Adrenal gland (tissue), 12 donors: Measurements from ENCODE around the gene SLC24A3. TPM values are rescaled to one million over a fixed set of nuclear protein-coding genes. Genes with fewer than 3 reads are reported as not detected.

Experiments
- DNase-seq, 7 donors: peaks; one replicate each; pipeline ENCODE4 v3.0.0-alpha.2; 2019 to 2020
- H3K27ac ChIP-seq, 5 donors: fragments of 200-600 bp; sonication (generic) in 4 of 5; 1 replicate in 3 of 5; 2 replicates in 2 of 5; pipeline versions ENCODE4 v1.5.1 to v1.8.0; 2016 to 2020; ENCODE audit warnings: mild to moderate bottlenecking in 1 of 5
- H3K27me3 ChIP-seq: fragments of 200-600 bp; 2 replicates; pipeline ENCODE4 v1.8.0; 2021
- H3K36me3 ChIP-seq, 2 donors: fragments of 200-600 bp; replicated peaks in 1 of 2; 1 replicate in 1 of 2; 2 replicates in 1 of 2; pipeline versions ENCODE4 v1.5.1 to v1.8.0; 2018 to 2022
- H3K4me1 ChIP-seq, 2 donors: fragments of 200-600 bp; replicated peaks in 1 of 2; 1 replicate in 1 of 2; 2 replicates in 1 of 2; pipeline versions ENCODE4 v1.5.1 to v1.8.0; 2018 to 2021
- H3K4me3 ChIP-seq, 4 donors: fragments of 200-600 bp; sonication (generic) in 3 of 4; one replicate each; pipeline ENCODE4 v1.5.1; 2016 to 2018
- H3K9me3 ChIP-seq, 3 donors: fragments of 200-600 bp; sonication (generic) in 1 of 3; replicated peaks in 1 of 3; 1 replicate in 2 of 3; 2 replicates in 1 of 3; pipeline versions ENCODE4 v1.5.1 to v1.8.0; 2016 to 2021
- CTCF ChIP-seq, 6 experiments: fragments of 450-650 bp in 4 of 6; fragments of 200-600 bp in 2 of 6; sonication (generic) in 1 of 6; IDR thresholded peaks; 1 replicate in 5 of 6; 2 replicates in 1 of 6; pipeline versions ENCODE4 v1.5.1 to v1.8.0; 2016 to 2021; ENCODE audit warnings: antibody characterized with exemption in 6 of 6, mild to moderate bottlenecking in 2 of 6, moderate library complexity in 1 of 6
- POLR2A ChIP-seq, 2 donors: fragments of 450-650 bp; IDR thresholded peaks; one replicate each; pipeline ENCODE4 v1.6.1; 2017; ENCODE audit warnings: antibody characterized with exemption in 2 of 2, mild to moderate bottlenecking in 2 of 2, moderate library complexity in 1 of 2
- WGBS, 4 donors: extraction: QIAGEN DNeasy Blood & Tissue Kit in 2 of 4; methylation state at CpG; one replicate each; pipeline versions ENCODE4 v1.1.5 to v1.1.7; 2013 to 2017; 5-methylcytosine and 5-hydroxymethylcytosine counted together
- intact Hi-C, 2 donors: fragments of 100-400 bp; cut with DNase I; formaldehyde crosslinking; loops; one replicate each; pipeline versions ENCODE4 v1.14.1 to v1.15.0; 2022 to 2023
- polyA plus RNA-seq, 3 donors: library from polyadenylated mRNA; stranded (reverse); fragments of 200-250 nt in 2 of 3; fragments of 350-450 nt in 1 of 3; fragmentation: Illumina TruSeq in 1 of 3; extraction: RNeasy Lipid Tissue Mini Kit (QIAGEN cat#74804) in 1 of 3; gene quantifications; one replicate each; pipeline ENCODE4 v1.2.3, GENCODE V29; 2013 to 2014
- total RNA-seq, 9 donors: library from RNA; depleted of rRNA in 4 of 9; stranded (reverse); fragments of >200 nt in 4 of 9; fragments of 120-200 nt in 1 of 9; fragmentation: NEBNext Ultra II Directional in 1 of 9; extraction: Animal tissue kit (Norgen Biotek cat#: 25700) in 1 of 9; gene quantifications; one replicate each; pipeline versions ENCODE4 v1.1.0 to v1.2.4, GENCODE V29; 2013 to 2023
- donor health status: healthy with polysubstance abuse.
- donor health status: Bipolar disorder and iron deficiency.
- donor health status: DM: yes; HTN: yes; CAD: no.
- donor health status: DM: no; HTN: no; CAD: no.
- donor health status: DM: no; HTN: no; CAD: no.
- donor health status: DM: yes; HTN: yes; CAD: no.

Gene SLC24A3
- total and polyA plus RNA-seq, 12 donors, result 0.89 to 44.4 (median 2.7) TPM

GRCh38 chr20:19333563-19333962 is 121.1 kb downstream of the SLC24A3 start:
- intact Hi-C loops, result no loop called here
- no peak overlapping the region for H3K4me3 ChIP-seq
- no peaks in the 10 kb centered on the region for H3K9me3 ChIP-seq
- WGBS, 4 donors, result 80 to 86% (median 82%) methylated on average over 4 of the region's 4 CpGs
- H3K27me3 ChIP-seq, result no peaks in the 10 kb centered on the region
- no peak for TF ChIP-seq POLR2A (IDR thresholded peaks at IDR 0.05)
- no peak for TF ChIP-seq CTCF (IDR thresholded peaks at IDR 0.05)
- H3K4me1 ChIP-seq, result no peaks in the 10 kb centered on the region
- no peak for DNase-seq
- no peaks in the 10 kb centered on the region for H3K36me3 ChIP-seq
- no peak overlapping the region for H3K27ac ChIP-seq

- intact Hi-C loops, result no loop called here
- no peaks in the 10 kb centered on the region for H3K27me3 ChIP-seq
- H3K4me3 ChIP-seq, result no peak overlapping the region
- H3K9me3 ChIP-seq, result no peaks in the 10 kb centered on the region
- H3K36me3 ChIP-seq, result no peaks in the 10 kb centered on the region
- H3K27ac ChIP-seq, result no peak overlapping the region
- no peak for DNase-seq
- WGBS, 4 donors, result 55 to 87% (median 79%) methylated on average over 1 of the region's 1 CpG
- H3K4me1 ChIP-seq, result no peaks in the 10 kb centered on the region
- TF ChIP-seq POLR2A (IDR thresholded peaks at IDR 0.05) (no peak), CTCF (IDR thresholded peaks at IDR 0.05) (no peak)
These were observed 122.9 kb downstream of the SLC24A3 start for GRCh38 chr20:19335341-19335740.

GRCh38 chr20:19335916-19336315 is 123.5 kb downstream of the SLC24A3 start:
- no peak for DNase-seq
- no peak overlapping the region for H3K27ac ChIP-seq
- no peaks in the 10 kb centered on the region for H3K4me1 ChIP-seq
- TF ChIP-seq CTCF (IDR thresholded peaks at IDR 0.05) (no peak), POLR2A (IDR thresholded peaks at IDR 0.05) (no peak)
- 69 to 86% (median 77%) methylated on average over 2 of the region's 2 CpGs for WGBS, 4 donors
- H3K4me3 ChIP-seq, result no peak overlapping the region
- intact Hi-C loops, result no loop called here
- no peaks in the 10 kb centered on the region for H3K27me3 ChIP-seq
- no peaks in the 10 kb centered on the region for H3K9me3 ChIP-seq
- H3K36me3 ChIP-seq, result no peaks in the 10 kb centered on the region

DNA sequence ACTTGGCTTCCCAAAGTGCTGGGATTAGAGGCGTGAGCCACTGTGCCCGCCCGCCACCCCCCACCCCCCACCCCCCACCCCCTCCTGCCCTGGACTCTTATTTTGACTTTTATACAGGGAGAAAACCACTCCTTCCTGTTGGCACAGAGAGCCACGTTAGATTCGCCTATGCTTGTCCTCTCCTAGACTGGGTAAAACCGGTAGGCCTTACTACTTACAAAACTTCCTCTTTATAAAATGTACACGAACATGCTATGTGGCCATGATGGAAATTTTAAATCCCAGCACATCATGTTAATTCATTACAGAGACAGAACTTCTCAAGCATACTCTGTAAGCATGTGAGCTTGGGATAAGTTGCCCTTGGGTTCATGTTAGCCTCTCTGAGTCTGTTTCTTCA is 124.2 kb downstream of the SLC24A3 start:
- H3K27me3 ChIP-seq, result no peaks in the 10 kb centered on the region
- no peaks in the 10 kb centered on the region for H3K36me3 ChIP-seq
- TF ChIP-seq POLR2A (IDR thresholded peaks at IDR 0.05) (no peak), CTCF (IDR thresholded peaks at IDR 0.05) (no peak)
- H3K4me3 ChIP-seq, result no peak overlapping the region
- no peak for DNase-seq
- 55 to 72% (median 70%) methylated on average over 4 to 7 of the region's 7 CpGs for WGBS, 4 donors
- no peaks in the 10 kb centered on the region for H3K9me3 ChIP-seq
- no peak overlapping the region for H3K27ac ChIP-seq
- intact Hi-C loops, result no loop called here
- peaks cover 0 to 6% of the 10 kb centered on the region in 2 donors for H3K4me1 ChIP-seq
